GM10248 (cell line): ENCODE data around the gene LNX2.

Experiments used
- CTCF ChIA-PET: fragments of 300-600 bp; sonication (Branson Sonifier 250); formaldehyde crosslinking; extraction: SDS; loops from one replicate; lab custom pipeline; 2021; ENCODE audit warnings: antibody characterized with exemption; lab: Yijun Ruan, JAX
- POLR2A ChIA-PET: fragments of 350-650 bp; sonication (Branson Sonifier 250); formaldehyde crosslinking; extraction: SDS; loops from one replicate; lab custom pipeline; 2020; ENCODE audit warnings: antibody characterized with exemption; lab: Yijun Ruan, JAX
- DNase-seq: peaks from one replicate; pipeline ENCODE4 v3.0.0; 2012; ENCODE audit errors: extremely low spot score
- TF ChIP-seq, protein P1 (sequence below): IDR thresholded peaks from 2 replicates; pipeline ENCODE4 v1.5.1; 2012; ENCODE audit warnings: mild to moderate bottlenecking, low read depth; ENCODE audit errors: extremely low read depth, missing control alignments, control extremely low read depth

Gene LNX2

DNA sequence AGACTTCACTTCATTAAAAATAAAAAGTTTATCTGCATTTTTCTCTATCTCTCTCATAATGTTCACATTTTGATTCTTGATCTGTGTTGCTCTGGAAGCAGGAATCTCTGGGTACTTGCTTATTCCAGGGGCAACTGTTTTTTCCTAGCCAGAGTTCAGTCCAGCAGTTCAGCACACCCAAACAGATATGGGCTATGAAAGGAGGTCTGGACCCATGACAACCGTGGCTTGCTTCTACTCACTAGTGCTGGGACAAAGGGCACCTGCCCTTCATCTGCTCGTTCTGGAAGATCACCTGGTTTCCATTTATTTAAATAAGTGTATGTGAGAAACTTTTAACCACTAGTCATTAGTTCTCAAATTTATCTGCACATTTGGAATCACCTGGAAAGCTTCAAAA lies 37.4 kb upstream of the LNX2 start:
- POLR2A ChIA-PET: no interaction called here
- CTCF ChIA-PET: interaction anchor here (1.0 to 1.3 kb wide), 3 partner anchors 10 to 38 kb away, joined by 3 to 4 read pairs (median 4); partner anchors contain the start of gene LNX2
- TF ChIP-seq, protein P1, sequence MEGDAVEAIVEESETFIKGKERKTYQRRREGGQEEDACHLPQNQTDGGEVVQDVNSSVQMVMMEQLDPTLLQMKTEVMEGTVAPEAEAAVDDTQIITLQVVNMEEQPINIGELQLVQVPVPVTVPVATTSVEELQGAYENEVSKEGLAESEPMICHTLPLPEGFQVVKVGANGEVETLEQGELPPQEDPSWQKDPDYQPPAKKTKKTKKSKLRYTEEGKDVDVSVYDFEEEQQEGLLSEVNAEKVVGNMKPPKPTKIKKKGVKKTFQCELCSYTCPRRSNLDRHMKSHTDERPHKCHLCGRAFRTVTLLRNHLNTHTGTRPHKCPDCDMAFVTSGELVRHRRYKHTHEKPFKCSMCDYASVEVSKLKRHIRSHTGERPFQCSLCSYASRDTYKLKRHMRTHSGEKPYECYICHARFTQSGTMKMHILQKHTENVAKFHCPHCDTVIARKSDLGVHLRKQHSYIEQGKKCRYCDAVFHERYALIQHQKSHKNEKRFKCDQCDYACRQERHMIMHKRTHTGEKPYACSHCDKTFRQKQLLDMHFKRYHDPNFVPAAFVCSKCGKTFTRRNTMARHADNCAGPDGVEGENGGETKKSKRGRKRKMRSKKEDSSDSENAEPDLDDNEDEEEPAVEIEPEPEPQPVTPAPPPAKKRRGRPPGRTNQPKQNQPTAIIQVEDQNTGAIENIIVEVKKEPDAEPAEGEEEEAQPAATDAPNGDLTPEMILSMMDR: no peak
- DNase-seq: no peak

DNA sequence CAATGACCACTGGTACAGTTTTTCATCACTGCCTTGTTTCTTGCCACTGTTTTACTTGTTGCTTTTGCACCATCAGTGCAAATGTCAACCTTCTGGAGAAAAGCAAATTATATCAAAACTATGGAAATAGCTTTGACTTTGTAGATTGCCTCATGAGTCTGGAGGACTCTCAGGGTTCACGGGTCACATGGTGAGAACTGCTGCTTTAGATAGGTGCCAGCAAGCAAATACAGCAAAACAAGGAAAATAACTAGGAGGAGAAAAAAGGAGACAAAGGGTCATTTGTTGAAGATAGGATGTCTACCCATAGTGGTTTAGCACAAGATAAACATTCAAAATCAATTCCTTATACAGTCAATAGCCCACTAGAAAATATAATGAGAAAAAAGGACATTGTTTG lies 34.5 kb upstream of the LNX2 start:
- POLR2A ChIA-PET: no interaction called here
- no peak for DNase-seq
- TF ChIP-seq, protein P1: no peak
- CTCF ChIA-PET: no interaction called here

DNA sequence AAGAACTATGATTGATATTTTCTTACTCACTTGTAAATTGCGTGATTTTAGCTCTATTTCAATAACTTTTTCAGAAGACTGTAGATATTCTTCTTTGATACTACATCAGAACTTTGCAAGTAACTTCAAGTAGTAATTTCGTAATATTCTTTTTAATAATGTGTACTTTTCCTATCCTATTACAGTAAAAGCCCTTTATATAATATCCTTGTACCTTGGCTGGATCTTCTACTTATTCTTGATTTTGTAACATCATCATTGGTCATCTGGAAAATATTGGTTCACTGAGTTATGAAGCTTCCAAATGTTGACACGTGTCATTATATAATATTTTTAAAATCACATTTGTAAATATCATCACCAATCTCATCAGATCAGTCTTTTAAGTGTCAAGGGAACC lies 33.7 kb upstream of the LNX2 start:
- ChIA-PET CTCF (interaction anchor here (1.8 kb wide), 1 partner anchor 11 kb away, joined by 11 read pairs; no protein-coding TSS in a partner anchor), POLR2A (no interaction called here)
- TF ChIP-seq, protein P1: no peak
- DNase-seq: no peak

DNA sequence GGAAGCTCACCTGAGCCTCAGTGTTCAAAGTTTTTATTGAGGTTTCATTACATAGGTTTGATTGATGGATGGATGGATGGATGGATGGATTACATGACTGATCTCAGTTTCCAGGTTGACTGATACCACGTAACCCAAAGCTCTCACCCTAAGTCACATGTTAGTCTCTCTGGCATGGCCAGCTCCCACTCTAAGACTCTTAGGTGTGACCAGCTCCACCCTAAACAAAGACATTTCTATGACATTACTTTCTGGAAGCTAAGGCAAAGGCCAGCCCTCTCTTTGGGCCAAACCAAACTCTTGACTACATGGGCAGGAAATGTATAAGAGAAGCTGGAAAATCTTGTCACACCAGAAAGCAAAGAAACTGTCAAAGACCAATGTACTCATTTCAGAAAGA lies 30.0 kb upstream of the LNX2 start:
- POLR2A ChIA-PET: no interaction called here
- DNase-seq: no peak
- TF ChIP-seq, protein P1: no peak
- CTCF ChIA-PET: interaction anchor here (1.5 to 3.1 kb wide), 4 partner anchors 10 to 222 kb away, joined by 4 to 13 read pairs (median 8); no protein-coding TSS in a partner anchor

DNA sequence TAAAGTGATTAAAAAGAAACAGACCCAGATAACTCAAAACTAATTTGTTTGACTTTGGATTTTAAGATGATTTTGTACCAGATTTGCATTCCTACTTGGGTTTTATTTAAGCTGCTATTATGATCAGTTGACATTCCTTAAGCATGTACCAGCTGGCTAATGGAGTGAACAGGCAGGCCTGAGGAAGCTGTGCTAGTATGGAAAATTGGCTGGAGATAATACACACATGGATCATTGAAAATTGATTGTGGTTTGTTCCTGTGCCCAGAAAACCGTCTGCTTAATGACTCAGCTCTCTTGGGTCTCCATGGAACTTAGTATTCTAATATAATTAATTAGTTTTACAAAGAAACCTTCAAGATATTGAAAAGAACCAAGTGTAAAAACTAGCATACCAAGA lies 24.0 kb upstream of the LNX2 start:
- CTCF ChIA-PET: interaction anchor here (1.5 to 3.5 kb wide), 2 partner anchors 9 to 264 kb away, joined by 3 to 11 read pairs; no protein-coding TSS in a partner anchor
- POLR2A ChIA-PET: no interaction called here
- no peak for DNase-seq

DNA sequence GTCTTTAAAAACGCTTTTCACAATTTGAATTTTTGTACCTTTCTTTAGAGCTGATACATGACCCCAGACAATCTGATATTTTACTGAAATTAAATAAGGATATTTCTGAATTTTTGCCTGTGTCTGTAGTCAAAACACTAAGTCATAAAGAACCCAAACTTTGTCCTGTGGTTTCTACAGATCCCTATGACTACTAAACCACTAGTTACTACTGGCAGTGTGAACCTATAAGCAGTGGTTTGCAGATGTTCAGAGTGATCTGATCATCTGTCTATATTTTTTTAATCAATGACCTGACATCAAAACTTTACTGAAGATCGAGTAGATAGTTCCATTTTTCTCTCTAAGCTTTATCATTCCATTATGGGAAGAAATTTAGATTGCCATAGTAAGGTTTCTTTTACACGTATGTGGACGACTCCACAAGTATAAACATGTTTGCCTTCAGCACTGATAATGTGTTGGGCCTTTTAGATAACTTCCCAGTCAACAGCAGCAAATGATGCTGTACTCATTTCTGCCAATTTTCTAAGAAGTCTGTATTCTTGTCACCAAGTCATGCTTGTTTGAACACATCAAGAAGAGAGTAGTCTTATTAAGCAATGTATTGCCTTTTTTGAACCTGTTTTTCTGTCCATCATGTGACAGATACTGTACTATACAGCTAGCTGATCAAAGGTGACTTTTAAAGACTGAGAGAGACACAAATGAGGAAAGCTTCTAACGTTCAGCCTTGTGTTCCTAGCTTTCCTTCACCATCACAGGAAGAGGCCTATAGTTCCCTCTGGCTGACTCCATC lies 23.2 kb upstream of the LNX2 start:
- TF ChIP-seq, protein P1: no peak
- POLR2A ChIA-PET: no interaction called here
- CTCF ChIA-PET: interaction anchor here (1.4 to 3.5 kb wide), 5 partner anchors 10 to 263 kb away, joined by 3 to 22 read pairs (median 4); partner anchors contain the start of gene POLR1D
- DNase-seq: no peak

More for the DNA sequence above, 24.0 kb upstream of the LNX2 start:
- TF ChIP-seq, protein P1: no peak
